ENCODE results near the gene SLC25A22.
A peak's percentile ranks its signal among the peaks of the same experiment; 100 is the strongest.

Gene SLC25A22

GRCh38 chr11:771617-772204 is 26.4 kb downstream of the SLC25A22 start:
- no peak for DNase-seq (ENCODE audit: low read depth)

DNA sequence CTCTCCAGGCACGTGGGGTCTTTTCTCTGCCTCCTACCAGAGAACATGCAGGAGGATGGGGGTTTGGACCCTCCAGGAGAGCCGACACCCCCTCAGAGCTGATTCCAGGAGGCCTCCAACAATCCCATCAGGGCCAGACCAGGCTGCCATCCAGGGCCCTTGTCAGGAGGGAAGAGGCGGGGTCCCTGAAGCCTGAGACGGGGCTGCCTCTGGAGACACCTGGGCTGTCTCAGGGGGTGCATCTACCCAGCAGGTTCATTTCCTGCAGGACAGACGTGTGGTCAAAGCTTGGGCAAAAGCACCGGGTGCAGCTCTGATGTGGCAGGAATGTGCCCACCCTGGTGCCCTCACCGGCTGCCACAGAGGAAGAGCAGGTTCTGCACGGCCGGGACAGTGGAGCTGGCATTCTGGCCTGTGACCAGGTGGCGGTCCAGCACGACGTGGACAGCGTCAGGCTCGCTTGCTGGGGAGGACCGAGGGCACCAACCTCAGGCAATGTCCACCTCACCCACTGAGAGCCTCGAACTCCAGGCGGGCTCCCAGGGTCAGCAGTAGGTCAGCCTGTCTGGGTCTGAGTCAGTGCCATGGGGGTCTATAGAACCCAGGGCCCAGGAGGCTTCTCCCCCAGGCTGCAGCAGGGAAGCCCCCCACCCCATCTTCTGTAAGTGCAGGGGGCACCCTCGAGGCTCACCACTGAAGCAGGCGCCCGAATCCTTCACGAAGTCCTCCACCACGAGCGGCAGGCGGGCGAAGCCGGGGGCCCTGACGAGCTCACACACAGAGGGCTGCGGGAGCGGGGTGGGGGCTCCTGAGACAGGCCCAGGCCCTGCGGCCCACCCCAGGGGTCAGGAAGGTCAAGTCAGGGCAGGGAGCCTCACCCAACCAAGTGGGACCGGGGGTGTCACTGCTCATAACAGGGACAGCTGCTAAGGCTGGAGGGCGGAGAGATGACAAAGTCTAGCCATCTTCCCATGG is 27.2 kb downstream of the SLC25A22 start:
- no peak for DNase-seq (ENCODE audit: low read depth)

DNA sequence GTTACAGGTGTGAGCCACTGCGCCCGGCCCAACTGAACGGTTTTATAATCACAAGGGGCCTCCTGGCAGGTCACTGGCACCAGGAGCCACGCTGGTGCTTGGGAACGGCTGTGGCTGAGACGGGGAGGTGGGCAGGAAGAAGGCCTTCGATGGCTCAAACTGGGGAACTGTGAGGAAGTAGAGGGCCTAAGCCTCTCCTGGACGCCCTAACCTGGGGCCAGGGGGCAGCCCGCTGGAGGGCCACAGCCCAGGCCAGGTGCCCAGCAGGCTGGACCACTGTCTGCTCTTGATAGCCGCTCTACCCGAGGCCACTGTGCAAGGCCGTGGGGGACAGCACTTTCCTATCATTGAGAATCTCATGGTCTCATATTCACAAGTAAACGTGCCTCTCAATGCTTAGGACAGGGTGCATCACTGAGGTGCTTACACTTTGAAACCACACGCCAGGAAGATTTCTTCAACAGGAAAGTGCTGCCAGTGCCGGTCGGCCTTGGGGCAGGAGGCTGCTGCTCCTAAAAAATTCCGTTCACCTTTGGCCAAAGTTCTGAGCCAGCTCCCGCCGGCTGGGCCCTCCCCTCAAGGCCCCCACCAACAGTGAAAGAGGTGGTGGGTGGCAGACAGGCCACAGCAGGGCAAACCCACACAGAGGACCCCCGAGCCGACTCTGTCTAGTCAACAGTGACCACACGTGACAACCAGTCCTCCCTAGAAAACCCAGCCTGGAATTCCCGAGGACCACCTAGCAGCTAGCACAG is 28.0 kb downstream of the SLC25A22 start:
- no peak for DNase-seq (ENCODE audit: low read depth)

- DNase-seq (ENCODE audit: low read depth) = no peak
These were observed 30.8 kb downstream of the SLC25A22 start for GRCh38 chr11:767238-767637.

DNA sequence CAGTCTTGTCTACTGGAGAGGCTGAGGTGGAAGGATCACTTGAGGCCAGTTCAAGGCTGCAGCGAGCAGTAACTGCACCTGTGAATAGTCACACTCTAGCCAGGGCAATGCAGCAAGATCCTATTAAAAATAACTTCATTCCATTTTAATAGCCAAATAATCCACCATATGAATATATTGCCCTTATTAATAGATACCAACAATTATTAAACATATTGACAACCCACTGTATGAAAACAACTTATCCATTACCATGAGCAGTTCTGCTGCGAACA is 31.2 kb downstream of the SLC25A22 start:
- DNase-seq (ENCODE audit: low read depth) = no peak

GRCh38 chr11:766106-766935 is 31.8 kb downstream of the SLC25A22 start:
- DNase-seq (ENCODE audit: low read depth) = no peak

DNA sequence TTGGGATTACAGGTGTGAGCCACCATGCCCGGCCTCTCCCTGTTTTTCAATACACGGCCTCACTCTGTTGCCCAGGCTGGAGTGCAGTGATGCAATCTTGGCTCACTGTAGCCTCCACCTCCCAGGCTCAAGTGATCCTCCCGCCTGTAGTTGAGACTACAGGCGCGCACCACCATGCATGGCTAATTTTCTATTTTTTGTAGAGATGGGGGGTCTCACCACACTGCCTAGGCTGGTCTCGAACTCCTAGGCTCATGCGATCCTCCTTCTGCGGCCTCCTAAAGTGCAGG is 32.3 kb downstream of the SLC25A22 start:
- DNase-seq (ENCODE audit: low read depth) = no peak

DNA sequence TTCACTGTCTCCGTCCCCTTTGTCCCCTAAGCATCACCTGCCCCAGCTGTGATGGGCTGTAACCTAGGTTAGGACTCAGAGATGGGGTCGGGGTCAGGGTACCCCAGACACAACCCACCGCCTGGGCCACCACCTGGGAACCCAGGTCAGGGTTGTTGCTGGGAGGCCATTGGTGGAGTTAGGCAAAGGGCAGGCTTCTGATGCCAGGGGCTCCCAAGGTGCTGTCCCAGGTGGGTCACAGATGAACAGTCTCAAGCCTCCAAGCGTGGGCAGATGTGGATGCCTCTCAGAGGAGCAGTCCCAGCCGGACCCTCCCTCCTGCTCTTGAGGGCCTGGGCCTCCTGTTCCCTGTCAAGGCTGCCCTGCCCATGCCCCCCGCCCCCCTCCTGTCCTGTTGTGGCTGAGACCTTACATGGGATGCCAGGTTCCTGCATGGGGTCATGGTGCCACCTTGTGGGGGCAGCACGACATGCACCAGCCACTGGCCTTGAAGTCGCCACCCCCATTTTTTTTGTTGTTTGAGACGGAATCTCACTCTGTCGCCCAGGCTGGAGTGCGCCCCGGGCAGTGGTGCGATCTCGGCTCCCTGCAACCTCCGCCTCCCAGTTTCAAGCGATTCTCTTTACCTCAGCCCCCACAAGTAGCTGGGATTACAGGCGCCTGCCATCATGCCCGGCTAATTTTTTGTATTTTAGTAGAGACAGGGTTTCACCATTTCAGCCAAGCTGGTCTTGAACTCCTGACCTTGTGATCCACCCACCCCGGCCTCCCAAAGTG is 32.9 kb downstream of the SLC25A22 start:
- DNase-seq (ENCODE audit: low read depth) = no peak

DNA sequence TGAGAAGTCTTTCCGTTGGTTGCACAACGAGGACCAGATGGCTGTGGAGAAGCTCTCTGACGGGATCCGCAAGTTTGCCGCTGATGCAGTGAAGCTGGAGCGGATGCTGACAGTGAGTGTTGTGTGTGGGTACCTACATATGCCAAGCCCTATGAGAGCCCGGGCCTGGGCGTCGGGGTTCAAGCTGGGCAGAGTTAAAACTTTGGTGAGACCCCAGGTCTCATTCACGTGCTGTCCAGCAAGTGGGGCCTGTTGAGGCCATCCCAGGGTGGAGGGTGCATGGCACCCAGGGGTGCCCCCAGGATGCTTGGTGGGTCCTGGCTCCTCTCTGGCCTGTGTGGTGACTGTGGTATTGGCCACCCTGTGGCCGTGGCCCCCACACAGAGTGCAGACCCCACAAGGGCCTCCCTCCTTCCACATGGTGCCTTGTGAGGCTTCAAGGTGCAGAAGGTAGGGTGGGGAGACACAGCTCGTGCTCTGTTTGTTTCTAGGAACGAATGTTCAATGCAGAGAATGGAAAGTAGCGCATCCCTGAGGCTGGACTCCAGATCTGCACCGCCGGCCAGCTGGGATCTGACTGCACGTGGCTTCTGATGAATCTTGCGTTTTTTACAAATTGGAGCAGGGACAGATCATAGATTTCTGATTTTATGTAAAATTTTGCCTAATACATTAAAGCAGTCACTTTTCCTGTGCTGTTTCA is 33.6 kb downstream of the SLC25A22 start:
- DNase-seq (ENCODE audit: low read depth) = no peak

GRCh38 chr11:763549-764321 is 34.3 kb downstream of the SLC25A22 start:
- DNase-seq (ENCODE audit: low read depth) = no peak

DNA sequence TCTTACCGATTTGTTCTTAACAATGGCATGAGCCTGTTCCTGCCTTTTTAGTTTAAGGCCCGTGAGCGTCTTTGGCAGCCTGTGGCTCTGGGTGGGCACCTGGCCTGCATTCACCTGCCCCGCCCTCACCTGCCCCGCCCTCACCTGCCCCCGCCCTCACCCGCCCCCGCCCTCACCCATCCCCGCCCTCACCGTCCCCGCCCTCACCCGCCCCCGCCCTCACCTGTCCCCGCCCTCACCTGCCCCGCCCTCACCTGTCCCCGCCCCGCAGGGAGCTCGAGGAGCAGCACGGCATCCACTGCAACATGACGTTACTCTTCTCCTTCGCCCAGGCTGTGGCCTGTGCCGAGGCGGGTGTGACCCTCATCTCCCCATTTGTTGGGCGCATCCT is 35.0 kb downstream of the SLC25A22 start:
- DNase-seq (ENCODE audit: low read depth) = no peak

DNA sequence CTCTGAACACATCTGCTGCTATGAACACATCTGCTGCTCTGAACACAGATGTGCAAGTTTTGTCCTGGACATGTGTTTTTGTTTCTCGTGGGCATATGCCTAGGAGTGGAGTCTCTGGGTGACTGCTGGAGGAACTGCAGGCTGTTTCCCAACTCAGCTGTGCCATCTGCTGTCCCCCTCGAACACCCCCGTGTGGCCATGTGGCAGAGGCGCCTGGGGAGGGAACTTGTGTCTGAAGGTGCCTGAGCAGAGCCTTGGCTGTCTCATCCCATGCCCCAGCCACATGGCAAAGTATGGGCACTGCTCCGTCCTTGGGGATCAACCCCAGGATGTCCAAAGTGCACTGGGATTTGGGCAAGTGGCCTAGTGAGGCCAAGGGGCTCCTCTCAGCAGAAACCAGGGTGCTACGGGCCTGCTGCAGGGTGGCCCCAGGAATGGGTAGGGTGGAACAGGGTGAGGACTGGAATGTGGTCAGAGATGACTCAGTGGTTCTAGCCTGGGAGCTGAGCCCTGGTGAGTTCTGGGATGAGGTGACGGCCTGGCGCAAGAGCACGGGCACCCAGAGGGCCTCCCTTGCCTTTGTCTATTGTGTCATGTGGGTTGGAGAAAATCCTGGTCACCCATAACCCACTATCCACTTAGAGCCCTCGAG is 35.5 kb downstream of the SLC25A22 start:
- peak; percentile 59 for DNase-seq (ENCODE audit: low read depth)

GRCh38 chr11:761526-762108 is 36.5 kb downstream of the SLC25A22 start:
- no peak for DNase-seq (ENCODE audit: low read depth)

- DNase-seq (ENCODE audit: low read depth) = no peak
These were observed 37.8 kb downstream of the SLC25A22 start for GRCh38 chr11:760236-760635.

- no peak for DNase-seq (ENCODE audit: low read depth)
These were observed 48.4 kb downstream of the SLC25A22 start for GRCh38 chr11:749731-750130.

GRCh38 chr11:748007-748359 is 50.1 kb downstream of the SLC25A22 start:
- DNase-seq (ENCODE audit: low read depth) = no peak

DNA sequence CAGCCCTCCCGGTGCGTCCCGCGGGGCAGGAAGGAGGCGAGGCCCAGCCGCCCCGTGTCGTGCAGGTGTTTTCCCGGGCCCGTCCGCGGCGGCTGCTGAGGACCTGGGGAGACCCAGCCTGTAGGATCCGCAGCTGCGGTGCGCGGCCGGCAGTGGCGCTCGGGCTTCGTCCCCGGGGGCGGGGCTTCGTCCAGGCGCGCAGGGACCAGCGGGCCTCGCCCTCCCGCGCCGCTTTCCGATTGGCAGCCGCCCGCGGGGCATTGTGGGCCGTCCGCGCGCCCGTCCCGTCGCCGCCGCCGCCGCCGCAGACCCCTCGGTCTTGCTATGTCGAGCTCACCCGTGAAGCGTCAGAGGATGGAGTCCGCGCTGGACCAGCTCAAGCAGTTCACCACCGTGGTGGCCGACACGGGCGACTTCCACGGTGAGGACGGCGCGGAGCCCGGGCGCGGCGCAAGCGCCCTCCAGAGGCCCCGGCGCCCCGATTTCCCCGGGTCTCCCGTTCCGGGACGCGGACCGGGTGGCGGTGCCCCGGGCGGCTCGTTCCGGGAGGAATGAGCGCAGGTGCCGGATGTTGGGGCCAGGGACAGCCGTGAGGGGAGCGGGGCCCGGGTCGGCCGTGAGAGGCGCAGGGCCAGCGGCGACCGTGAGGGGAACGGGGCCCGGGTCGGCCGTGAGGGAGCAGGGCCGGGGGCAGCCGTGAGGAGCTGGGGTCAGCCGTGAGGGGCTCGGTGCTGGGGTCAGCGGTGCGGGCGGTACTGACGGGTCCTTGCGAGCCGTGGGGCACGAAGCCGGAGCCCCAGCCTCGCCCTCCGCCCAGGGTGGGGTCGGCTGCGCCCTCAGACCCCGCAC is 50.7 kb downstream of the SLC25A22 start, which contains the start of gene TALDO1:
TSS of gene TALDO1 (plus strand) at position 307 of the 849 bp plus-strand sequence. CDS start at position 325, 18 bp downstream.
- peak; percentile 74 for DNase-seq (ENCODE audit: low read depth)

Data from stromal cell of bone marrow (primary cell).